ENCODE results near the gene CYB5R3. TPM values are rescaled to one million over a fixed set of nuclear protein-coding genes. Genes with fewer than 3 reads are reported as not detected.

CYB5R3 gene
- total RNA-seq, 5 donors from 2014 or later (not counting 1 experiment from before 2014, with no cell fraction given): 40.8 to 58.6 (median 51.0) TPM

DNA sequence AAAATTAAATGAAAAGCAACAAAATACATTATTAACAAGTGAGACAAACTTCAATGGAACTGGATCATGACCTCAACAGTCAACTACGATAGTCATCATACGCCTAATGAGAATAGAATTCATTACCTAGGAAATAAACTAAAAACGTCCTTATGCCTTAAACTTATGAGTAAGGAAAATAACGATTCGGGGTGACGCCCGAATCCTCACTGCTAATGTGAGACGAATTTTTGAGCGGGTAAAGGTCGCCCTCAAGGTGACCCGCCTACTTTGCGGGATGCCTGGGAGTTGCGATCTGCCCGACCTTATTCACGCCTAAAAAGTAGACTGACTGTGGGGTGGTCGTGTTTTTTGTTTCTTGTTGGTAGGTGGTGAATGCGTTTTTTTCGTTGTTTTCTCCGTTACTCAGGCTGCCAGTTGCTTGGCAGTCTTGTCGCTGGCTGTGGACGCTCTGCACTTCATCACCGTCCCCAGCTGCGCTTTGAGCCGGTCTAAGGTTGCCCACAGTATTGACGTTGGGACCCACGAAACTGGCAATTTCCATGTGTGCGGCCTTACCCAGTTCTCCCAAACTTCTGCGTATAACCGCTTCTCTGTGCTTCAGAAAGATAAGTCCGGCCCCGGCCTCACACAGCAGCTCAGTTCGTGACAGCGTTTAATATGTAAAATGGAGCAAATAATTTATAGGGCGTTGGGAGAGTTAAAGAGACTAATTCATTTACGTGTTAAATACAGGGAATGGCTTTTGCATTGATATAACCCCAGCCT, 33.9 kb downstream of the CYB5R3 start:
- peak overlapping the region; percentile 35 to 62 for H3K4me3 ChIP-seq (ENCODE audit: control insufficient read depth in 1 of 2, extremely low read depth in 1 of 2, low read length in 1 of 2)
- H3K4me1 Mint-ChIP-seq: peaks cover 47 to 54% (median 50%) of the 10 kb centered on the region in 3 donors
- ChIA-PET CTCF (interaction anchor here in 1 of 2 donors (0.8 to 1.2 kb wide), 2 partner anchors 34 to 948 kb away, joined by 3 to 4 read pairs; partner anchors contain the start of gene CYB5R3), POLR2A (interaction anchor here (0.6 to 1.8 kb wide), 10 partner anchors 24 to 525 kb away, joined by 3 to 13 read pairs (median 3); partner anchors contain the start of gene CYB5R3 (in 1 of the 2))
- WGBS (ENCODE audit: insufficient coverage): under 1% methylated on average over 26 of the region's 35 CpGs
- peaks cover 19 to 47% of the 10 kb centered on the region in 2 experiments for H3K4me1 ChIP-seq (ENCODE audit: control insufficient read depth in 1 of 2, extremely low read depth in 1 of 2, insufficient read depth in 2 of 2, low read length in 2 of 2)
- no peaks in the 10 kb centered on the region for H3K27me3 ChIP-seq (replicated peaks in 1 of 2; ENCODE audit: control insufficient read depth in 2 of 2, extremely low read depth in 1 of 2, insufficient read depth in 2 of 2, low read length in 1 of 2)
- peak; percentile 58 to 75 (median 60) for ATAC-seq (replicated peaks in 1 of 4)
- no peaks in the 10 kb centered on the region for H3K9me3 ChIP-seq
- peaks cover 0 to 19% of the 10 kb centered on the region in 2 donors for H3K36me3 ChIP-seq (ENCODE audit: control insufficient read depth in 2 of 2, extremely low read depth in 1 of 2, insufficient read depth in 1 of 2, low read length in 1 of 2)
- peaks cover 13% of the 10 kb centered on the region for H3K36me3 Mint-ChIP-seq
- peak overlapping the region; percentile 93 to 94 (median 93) for H3K4me3 Mint-ChIP-seq
- H3K9me3 Mint-ChIP-seq: no peaks in the 10 kb centered on the region
- no peaks in the 10 kb centered on the region for H3K27me3 Mint-ChIP-seq
- DNase-seq: peak; percentile 61 to 92 (median 86)
- H3K27ac Mint-ChIP-seq: peak overlapping the region; percentile 100
- peak overlapping the region; percentile 91 for H3K27ac ChIP-seq (ENCODE audit: low read length)

DNA sequence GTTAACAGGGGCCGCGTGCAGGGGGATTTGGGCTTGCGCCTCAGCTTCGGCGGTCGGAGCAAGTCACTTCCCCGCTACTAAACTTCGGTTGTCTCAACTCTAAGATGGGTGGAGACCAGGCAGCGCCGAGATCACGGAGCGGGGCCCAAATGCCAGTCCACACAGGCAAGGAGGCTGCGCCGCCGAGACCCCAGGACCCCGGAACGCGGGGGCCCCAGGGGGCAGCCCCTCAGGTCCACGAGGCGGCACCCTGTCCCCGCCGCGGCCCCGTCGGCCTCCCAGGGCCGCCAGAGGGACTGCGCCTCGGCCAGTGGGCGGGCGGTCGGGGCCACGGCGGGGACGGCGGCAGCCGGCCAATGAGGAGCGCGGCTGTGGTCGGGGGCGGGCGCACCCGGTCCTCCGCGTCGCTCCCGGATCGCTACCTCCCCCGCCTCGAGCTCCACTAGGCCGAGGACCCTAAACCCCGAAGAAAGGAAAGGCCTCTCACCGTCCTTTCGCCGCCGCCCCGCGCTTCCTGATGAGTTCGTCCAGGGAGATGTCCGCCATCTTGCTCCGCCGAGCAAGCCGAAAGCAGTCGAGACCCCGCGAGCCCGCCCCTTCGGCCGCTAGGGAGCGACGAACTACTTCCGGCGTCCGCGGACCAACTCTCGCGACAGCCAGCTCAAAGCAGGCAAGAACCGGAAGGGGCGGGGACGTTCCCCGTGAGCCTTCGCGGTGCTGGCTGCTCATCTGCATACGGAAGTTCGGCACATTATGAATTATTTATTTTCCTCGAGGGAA, 34.7 kb downstream of the CYB5R3 start, which contains the start of gene POLDIP3:
Gene POLDIP3, minus strand, starts transcription at position 572 of the 780 bp plus-strand sequence. Its CDS starts 26 bp downstream, at position 546.
- H3K27me3 ChIP-seq (replicated peaks in 1 of 2; ENCODE audit: control insufficient read depth in 2 of 2, extremely low read depth in 1 of 2, insufficient read depth in 2 of 2, low read length in 1 of 2): no peaks in the 10 kb centered on the region
- under 1% methylated on average over 77 of the region's 85 CpGs for WGBS (ENCODE audit: insufficient coverage)
- Mint-ChIP-seq H3K27me3 (no peaks in the 10 kb centered on the region), H3K27ac (peak within 1 kb of the TSS; percentile 100), H3K36me3 (peaks cover 15% of the 10 kb centered on the region), H3K4me3 (peak within 1 kb of the TSS; percentile 93 to 94 (median 93)), H3K4me1 (peaks cover 53 to 61% (median 58%) of the 10 kb centered on the region in 3 donors), H3K9me3 (no peaks in the 10 kb centered on the region)
- H3K27ac ChIP-seq (ENCODE audit: low read length): peak within 1 kb of the TSS; percentile 91
- CTCF ChIA-PET: interaction anchor here in 1 of 2 donors (1.2 kb wide), 1 partner anchor 948 kb away, joined by 3 read pairs; no protein-coding TSS in a partner anchor
- H3K9me3 ChIP-seq: no peaks in the 10 kb centered on the region
- DNase-seq (peak; percentile 95 to 99 (median 98)), ATAC-seq (replicated peaks in 1 of 4) (peak; percentile 73 to 82 (median 80))
- peaks cover 0 to 19% of the 10 kb centered on the region in 2 donors for H3K36me3 ChIP-seq (ENCODE audit: control insufficient read depth in 2 of 2, extremely low read depth in 1 of 2, insufficient read depth in 1 of 2, low read length in 1 of 2)
- peak within 1 kb of the TSS; percentile 62 to 78 for H3K4me3 ChIP-seq (ENCODE audit: control insufficient read depth in 1 of 2, extremely low read depth in 1 of 2, low read length in 1 of 2)
- peaks cover 23 to 55% of the 10 kb centered on the region in 2 experiments for H3K4me1 ChIP-seq (ENCODE audit: control insufficient read depth in 1 of 2, extremely low read depth in 1 of 2, insufficient read depth in 2 of 2, low read length in 2 of 2)
- POLR2A ChIA-PET: interaction anchor here in 1 of 2 donors (0.5 to 1.8 kb wide), 9 partner anchors 23 to 668 kb away, joined by 3 to 13 read pairs (median 3); partner anchors contain the start of gene CYB5R3

DNA sequence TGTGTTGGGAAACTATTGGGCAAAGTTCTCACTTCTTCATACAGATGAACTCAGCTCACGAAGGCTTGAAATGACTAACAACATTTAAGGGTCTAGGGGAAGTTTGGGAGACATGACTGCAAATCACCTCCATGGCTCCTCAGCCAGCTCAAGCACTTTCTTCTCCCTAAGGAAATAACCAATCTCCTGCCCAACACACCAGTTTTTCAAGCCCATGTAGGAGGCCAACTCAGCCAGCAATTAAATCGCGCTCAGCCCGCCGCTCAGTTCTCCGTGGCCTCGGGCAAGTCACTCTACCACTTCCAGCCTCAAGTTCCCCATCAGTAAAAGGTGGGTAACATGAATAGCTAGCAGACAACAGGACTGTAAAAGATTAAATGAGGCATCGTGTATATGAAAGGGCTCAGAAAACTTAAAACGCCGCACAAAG, 35.3 kb downstream of the CYB5R3 start:
- ChIA-PET CTCF (interaction anchor here in 1 of 2 donors (1.2 kb wide), 1 partner anchor 947 kb away, joined by 3 read pairs; no protein-coding TSS in a partner anchor), POLR2A (interaction anchor here in 1 of 2 donors (0.8 to 1.8 kb wide), 3 partner anchors 32 to 170 kb away, joined by 3 to 13 read pairs (median 4); no protein-coding TSS in a partner anchor)
- Histone ChIP-seq H3K27ac (ENCODE audit: low read length) (peak overlapping the region; percentile 91), H3K4me1 (ENCODE audit: control insufficient read depth in 1 of 2, extremely low read depth in 1 of 2, insufficient read depth in 2 of 2, low read length in 2 of 2) (peaks cover 26 to 61% of the 10 kb centered on the region in 2 experiments), H3K27me3 (replicated peaks in 1 of 2; ENCODE audit: control insufficient read depth in 2 of 2, extremely low read depth in 1 of 2, insufficient read depth in 2 of 2, low read length in 1 of 2) (no peaks in the 10 kb centered on the region), H3K4me3 (ENCODE audit: control insufficient read depth in 1 of 2, extremely low read depth in 1 of 2, low read length in 1 of 2) (peak overlapping the region; percentile 62 to 78), H3K9me3 (no peaks in the 10 kb centered on the region), H3K36me3 (ENCODE audit: control insufficient read depth in 2 of 2, extremely low read depth in 1 of 2, insufficient read depth in 1 of 2, low read length in 1 of 2) (peaks cover 0 to 18% of the 10 kb centered on the region in 2 donors)
- Mint-ChIP-seq H3K9me3 (no peaks in the 10 kb centered on the region), H3K4me1 (peaks cover 59 to 68% (median 62%) of the 10 kb centered on the region in 3 donors), H3K27ac (peak overlapping the region; percentile 93 to 94), H3K36me3 (peaks cover 15% of the 10 kb centered on the region), H3K4me3 (peak overlapping the region; percentile 85 to 93 (median 90)), H3K27me3 (no peaks in the 10 kb centered on the region)
- DNase-seq (peak in 2 of 35 experiments; percentile 4), ATAC-seq (replicated peaks in 1 of 4) (peak in 3 of 4 experiments; percentile 1 to 3 (median 3))
- WGBS (ENCODE audit: insufficient coverage): 8% methylated on average over 5 of the region's 10 CpGs

DNA sequence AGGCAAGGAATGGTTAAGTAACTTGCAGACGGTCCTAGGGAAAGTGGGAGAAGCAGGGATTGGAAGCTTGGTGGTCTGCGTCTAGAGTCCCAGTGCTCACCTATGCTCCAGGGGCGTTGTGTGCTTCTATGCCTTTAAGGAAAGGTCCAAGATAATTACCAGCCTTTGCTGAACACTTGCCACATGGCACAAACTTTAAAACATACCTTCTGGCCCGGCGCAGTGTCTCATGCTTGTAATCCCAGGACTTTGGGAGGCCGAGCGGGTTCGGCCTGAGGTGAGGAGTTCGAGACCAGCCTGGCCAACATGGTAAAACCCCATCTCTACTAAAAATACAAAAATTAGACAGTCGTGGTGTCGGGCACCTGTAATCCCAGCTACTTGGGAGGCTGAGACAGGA, 36.9 kb downstream of the CYB5R3 start:
- Mint-ChIP-seq H3K36me3 (peaks cover 13% of the 10 kb centered on the region), H3K27ac (peak overlapping the region; percentile 93 to 94), H3K27me3 (no peaks in the 10 kb centered on the region), H3K4me3 (peak overlapping the region; percentile 37 to 93 (median 85)), H3K9me3 (no peaks in the 10 kb centered on the region), H3K4me1 (peaks cover 62 to 72% (median 65%) of the 10 kb centered on the region in 3 donors)
- peaks cover 26 to 64% of the 10 kb centered on the region in 2 experiments for H3K4me1 ChIP-seq (ENCODE audit: control insufficient read depth in 1 of 2, extremely low read depth in 1 of 2, insufficient read depth in 2 of 2, low read length in 2 of 2)
- 93% methylated on average over 10 of the region's 11 CpGs for WGBS (ENCODE audit: insufficient coverage)
- CTCF ChIA-PET: no interaction called here
- no peaks in the 10 kb centered on the region for H3K27me3 ChIP-seq (replicated peaks in 1 of 2; ENCODE audit: control insufficient read depth in 2 of 2, extremely low read depth in 1 of 2, insufficient read depth in 2 of 2, low read length in 1 of 2)
- H3K36me3 ChIP-seq (ENCODE audit: control insufficient read depth in 2 of 2, extremely low read depth in 1 of 2, insufficient read depth in 1 of 2, low read length in 1 of 2): peaks cover 0 to 25% of the 10 kb centered on the region in 2 donors
- POLR2A ChIA-PET: no interaction called here
- DNase-seq: no peak
- H3K4me3 ChIP-seq (ENCODE audit: control insufficient read depth in 1 of 2, extremely low read depth in 1 of 2, low read length in 1 of 2): no peak overlapping the region
- ATAC-seq (replicated peaks in 1 of 4): no peak
- H3K9me3 ChIP-seq: no peaks in the 10 kb centered on the region
- H3K27ac ChIP-seq (ENCODE audit: low read length): peak overlapping the region; percentile 22

DNA sequence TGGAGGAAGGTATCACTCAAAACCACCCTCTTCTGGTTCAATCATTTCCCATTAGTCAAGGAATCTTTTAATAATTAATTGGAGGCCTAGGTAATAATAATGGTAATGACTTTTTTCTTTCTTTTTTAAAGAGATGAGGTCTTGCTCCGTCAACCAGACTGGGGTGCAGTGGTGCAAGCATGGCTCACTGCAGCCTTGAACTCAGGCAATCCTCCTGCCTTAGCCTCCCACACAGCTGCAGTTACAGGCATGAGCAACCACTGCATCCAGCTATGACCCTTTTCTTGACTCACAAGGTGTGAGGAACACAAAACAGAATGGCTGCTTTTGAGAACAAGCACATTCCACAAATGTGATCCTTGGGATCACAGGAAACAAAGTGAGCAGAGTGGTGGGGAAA, 38.1 kb downstream of the CYB5R3 start:
- no peak for DNase-seq
- Histone ChIP-seq H3K36me3 (ENCODE audit: control insufficient read depth in 2 of 2, extremely low read depth in 1 of 2, insufficient read depth in 1 of 2, low read length in 1 of 2) (peaks cover 0 to 28% of the 10 kb centered on the region in 2 donors), H3K4me3 (ENCODE audit: control insufficient read depth in 1 of 2, extremely low read depth in 1 of 2, low read length in 1 of 2) (no peak overlapping the region), H3K4me1 (ENCODE audit: control insufficient read depth in 1 of 2, extremely low read depth in 1 of 2, insufficient read depth in 2 of 2, low read length in 2 of 2) (peaks cover 26 to 66% of the 10 kb centered on the region in 2 experiments), H3K9me3 (no peaks in the 10 kb centered on the region), H3K27ac (ENCODE audit: low read length) (no peak overlapping the region), H3K27me3 (replicated peaks in 1 of 2; ENCODE audit: control insufficient read depth in 2 of 2, extremely low read depth in 1 of 2, insufficient read depth in 2 of 2, low read length in 1 of 2) (no peaks in the 10 kb centered on the region)
- H3K27me3 Mint-ChIP-seq: no peaks in the 10 kb centered on the region
- ChIA-PET CTCF (no interaction called here), POLR2A (no interaction called here)
- no CpG with 5 or more reads among the region's 1 CpG for WGBS (ENCODE audit: insufficient coverage)
- ATAC-seq (replicated peaks in 1 of 4): no peak
- peaks cover 69 to 77% (median 72%) of the 10 kb centered on the region in 3 donors for H3K4me1 Mint-ChIP-seq
- peaks cover 21% of the 10 kb centered on the region for H3K36me3 Mint-ChIP-seq
- peak overlapping the region in 1 of 2 donors; percentile 39 for H3K27ac Mint-ChIP-seq
- H3K4me3 Mint-ChIP-seq: peak overlapping the region in 1 of 3 donors; percentile 48
- no peaks in the 10 kb centered on the region for H3K9me3 Mint-ChIP-seq
